GM13976 (cell line): ENCODE results near the gene CABCOCO1.

Source experiments
- DNase-seq: peaks from one replicate; pipeline ENCODE4 v3.0.0; 2012; ENCODE audit warnings: low spot score
- CTCF ChIP-seq: IDR thresholded peaks from 2 replicates; pipeline ENCODE4 v1.5.1; 2012; ENCODE audit warnings: borderline replicate concordance, mild to moderate bottlenecking; ENCODE audit not compliant: insufficient read depth; ENCODE audit errors: extremely low read depth, missing control alignments, control extremely low read depth
- in situ Hi-C: fragments of 300-500 bp; cut with MboI; formaldehyde crosslinking; loops from one replicate; pipeline ENCODE4 v1.12.0; 2022; ENCODE audit warnings: low sequenced_read_pairs, mixed read lengths, inconsistent platforms; ENCODE audit not compliant: unreplicated experiment

CABCOCO1 gene

GRCh38 chr10:61792097-61792716 lies 129.5 kb downstream of the CABCOCO1 start:
- in situ Hi-C loops: no loop called here
- TF ChIP-seq CTCF: no peak
- DNase-seq: no peak

- DNase-seq: no peak
- in situ Hi-C loops: no loop called here
- no peak for TF ChIP-seq CTCF
Observed at GRCh38 chr10:61792921-61793320, 130.2 kb downstream of the CABCOCO1 start.

- DNase-seq: no peak
- TF ChIP-seq CTCF: no peak
- in situ Hi-C loops: no loop called here
Observed at GRCh38 chr10:61793760-61794703, 131.3 kb downstream of the CABCOCO1 start.

DNA sequence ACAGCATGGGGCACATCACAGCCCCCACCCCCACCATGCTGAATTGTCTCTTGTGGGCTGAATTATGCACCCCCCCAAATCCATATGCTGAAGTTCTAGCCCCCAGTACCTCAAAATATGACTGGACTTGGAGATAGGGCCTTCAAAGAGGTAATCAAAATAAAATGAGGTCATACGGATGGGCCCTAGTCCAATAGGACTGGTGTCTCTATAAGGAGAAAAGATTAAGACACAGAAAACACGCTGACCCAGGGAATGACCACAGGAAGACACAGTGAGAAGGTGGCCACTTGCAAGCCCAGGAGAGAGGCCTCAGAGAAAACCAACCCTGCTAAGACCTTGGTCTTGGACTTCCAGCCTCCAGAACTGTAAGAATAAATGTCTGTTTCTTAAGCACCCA lies 132.4 kb downstream of the CABCOCO1 start:
- in situ Hi-C loops: no loop called here
- DNase-seq: no peak
- TF ChIP-seq CTCF: no peak

DNA sequence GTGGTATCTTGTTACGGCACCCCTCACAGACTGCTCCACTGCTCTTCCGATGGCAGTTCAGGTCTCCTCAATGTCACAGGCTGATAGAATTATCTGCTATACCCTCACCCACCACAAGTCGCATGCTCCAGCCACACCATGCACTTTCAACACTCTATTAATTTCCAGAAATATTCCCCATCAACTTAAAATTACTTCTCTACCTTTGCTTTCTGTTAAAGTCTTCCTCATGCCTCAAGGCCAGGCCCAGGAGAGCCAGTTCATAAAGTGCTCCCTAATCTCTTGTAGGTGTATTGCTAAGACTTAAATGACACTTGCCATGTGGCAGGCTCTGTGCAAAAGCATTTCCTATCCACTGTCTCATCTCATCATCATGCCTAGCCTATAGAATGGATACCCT lies 132.8 kb downstream of the CABCOCO1 start:
- in situ Hi-C loops: no loop called here
- DNase-seq: no peak
- TF ChIP-seq CTCF: no peak

DNA sequence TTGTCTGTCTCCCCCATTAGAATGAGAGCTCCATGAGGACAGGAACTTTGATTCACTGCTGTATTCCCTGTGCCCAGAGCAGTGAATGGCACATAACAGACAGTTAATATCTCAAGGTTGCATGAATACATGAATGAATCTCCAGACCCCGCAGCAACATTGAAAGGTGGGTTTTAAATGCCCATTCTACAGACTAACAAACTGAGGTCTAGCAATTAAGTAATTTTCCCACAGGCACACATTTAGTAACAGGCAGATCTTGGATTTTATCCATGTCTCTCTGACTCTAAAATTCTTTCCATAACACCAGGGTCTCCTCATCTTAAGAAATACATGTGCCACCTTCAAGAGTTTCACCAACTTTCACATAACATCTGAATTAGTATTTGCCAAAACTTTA lies 134.1 kb downstream of the CABCOCO1 start:
- DNase-seq: no peak
- TF ChIP-seq CTCF: no peak
- in situ Hi-C loops: no loop called here
